ENCODE data around the gene ZNF544.
"Not testable (repeated sequence)": the region's sequence is repeated elsewhere in the genome, so short reads cannot be mapped to it uniquely, and the experiment has no call there.

The ZNF544 gene

GRCh38 chr19:58305932-58306323, 77.2 kb downstream of the ZNF544 start:
- peak; percentile 13 for DNase-seq

GRCh38 chr19:58307736-58308135, 79.0 kb downstream of the ZNF544 start:
- DNase-seq = no peak

GRCh38 chr19:58310685-58311084, 82.0 kb downstream of the ZNF544 start:
- DNase-seq = not testable (repeated sequence)

GRCh38 chr19:58311345-58311865, 82.7 kb downstream of the ZNF544 start:
- no peak for DNase-seq
